ENCODE measurements around the gene TAF13. TPM values are rescaled to one million over a fixed set of nuclear protein-coding genes. Genes with fewer than 3 reads are reported as not detected.

The TAF13 gene
- total RNA-seq, 1 donor from 2014 or later, result 38.8 TPM

DNA sequence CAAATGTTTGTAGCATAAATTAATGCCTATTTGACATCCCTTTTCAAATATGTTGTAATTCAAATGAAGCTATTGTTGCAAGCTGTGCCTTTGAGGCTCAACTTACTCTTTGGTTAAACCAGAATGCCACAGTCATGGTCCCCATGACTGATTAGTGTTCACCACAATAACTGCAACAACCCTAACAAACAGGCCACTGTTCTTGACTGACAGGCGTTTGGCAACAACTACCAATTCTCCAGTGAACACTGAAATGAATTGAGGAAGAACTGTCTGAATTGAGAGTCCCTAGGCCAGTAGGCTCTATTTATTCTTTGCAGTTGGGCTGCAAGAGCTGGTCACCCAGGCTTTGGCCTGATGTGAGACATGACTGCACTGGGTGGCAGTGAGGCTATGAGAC lies 8.1 kb upstream of the TAF13 start:
- intact Hi-C loops (cut with DNase I), result no loop called here
- H3K27me3 ChIP-seq (ENCODE audit: low read depth), result no peaks in the 10 kb centered on the region
- no peak overlapping the region for H3K4me3 ChIP-seq
- H3K27ac ChIP-seq, result no peak overlapping the region
- TF ChIP-seq CTCF (IDR thresholded peaks at IDR 0.05), result no peak
- H3K9me3 ChIP-seq, result no peaks in the 10 kb centered on the region
- peaks cover 6% of the 10 kb centered on the region for H3K4me1 ChIP-seq
- DNase-seq, result no peak
- ATAC-seq, result no peak
- no peaks in the 10 kb centered on the region for H3K36me3 ChIP-seq

GRCh38 chr1:109083501-109083900 lies 7.7 kb upstream of the TAF13 start:
- intact Hi-C loops (cut with DNase I), result no loop called here
- DNase-seq (no peak), ATAC-seq (no peak)
- Histone ChIP-seq H3K27ac (no peak overlapping the region), H3K4me3 (no peak overlapping the region), H3K36me3 (no peaks in the 10 kb centered on the region), H3K9me3 (no peaks in the 10 kb centered on the region), H3K4me1 (peaks cover 5% of the 10 kb centered on the region), H3K27me3 (ENCODE audit: low read depth) (no peaks in the 10 kb centered on the region)
- TF ChIP-seq CTCF (IDR thresholded peaks at IDR 0.05), result no peak

DNA sequence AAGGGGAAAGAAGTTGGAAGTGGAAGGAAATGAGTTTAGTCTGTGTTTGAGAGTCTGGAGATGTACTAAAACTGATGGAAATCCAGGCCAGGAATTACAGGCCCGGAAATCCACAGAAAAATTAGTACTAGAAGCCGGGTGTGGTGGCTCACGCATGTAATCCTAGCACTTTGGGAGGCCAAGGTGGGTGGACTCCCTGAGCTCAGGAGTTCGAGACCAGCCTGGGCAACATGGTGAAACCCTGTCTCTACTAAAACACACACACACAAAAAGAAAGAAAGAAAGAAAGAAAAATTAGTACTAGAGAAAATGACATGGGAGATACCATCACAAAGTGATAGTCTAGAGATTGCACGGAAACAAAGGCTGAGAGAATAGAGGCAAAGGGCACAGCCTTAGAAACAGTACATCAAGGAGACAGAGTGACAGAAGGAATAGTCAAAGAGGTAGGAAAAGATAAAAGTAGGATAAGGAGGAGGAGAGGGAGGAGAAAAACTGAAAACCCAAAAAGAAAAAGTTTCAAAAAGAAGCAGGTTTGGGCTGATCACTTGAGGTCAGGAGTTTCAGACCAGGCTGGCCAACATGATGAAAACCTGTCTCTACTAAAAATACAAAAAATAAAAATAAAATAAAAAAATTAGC lies 4.8 kb upstream of the TAF13 start:
- TF ChIP-seq CTCF (IDR thresholded peaks at IDR 0.05), result no peak
- H3K4me1 ChIP-seq, result peaks cover 12% of the 10 kb centered on the region
- peak overlapping the region; percentile 65 for H3K27ac ChIP-seq
- no peaks in the 10 kb centered on the region for H3K9me3 ChIP-seq
- no peak overlapping the region for H3K4me3 ChIP-seq
- H3K27me3 ChIP-seq (ENCODE audit: low read depth), result no peaks in the 10 kb centered on the region
- intact Hi-C loops (cut with DNase I), result no loop called here
- ATAC-seq, result no peak
- H3K36me3 ChIP-seq, result no peaks in the 10 kb centered on the region
- no peak for DNase-seq

- no peak for TF ChIP-seq CTCF (IDR thresholded peaks at IDR 0.05)
- no peaks in the 10 kb centered on the region for H3K27me3 ChIP-seq (ENCODE audit: low read depth)
- H3K36me3 ChIP-seq, result no peaks in the 10 kb centered on the region
- H3K9me3 ChIP-seq, result no peaks in the 10 kb centered on the region
- ATAC-seq (no peak), DNase-seq (no peak)
- H3K4me1 ChIP-seq, result peaks cover 21% of the 10 kb centered on the region
- H3K4me3 ChIP-seq, result no peak overlapping the region
- H3K27ac ChIP-seq, result peak overlapping the region; percentile 65
- intact Hi-C loops (cut with DNase I), result no loop called here
Observed at GRCh38 chr1:109079240-109079622, 3.4 kb upstream of the TAF13 start.

DNA sequence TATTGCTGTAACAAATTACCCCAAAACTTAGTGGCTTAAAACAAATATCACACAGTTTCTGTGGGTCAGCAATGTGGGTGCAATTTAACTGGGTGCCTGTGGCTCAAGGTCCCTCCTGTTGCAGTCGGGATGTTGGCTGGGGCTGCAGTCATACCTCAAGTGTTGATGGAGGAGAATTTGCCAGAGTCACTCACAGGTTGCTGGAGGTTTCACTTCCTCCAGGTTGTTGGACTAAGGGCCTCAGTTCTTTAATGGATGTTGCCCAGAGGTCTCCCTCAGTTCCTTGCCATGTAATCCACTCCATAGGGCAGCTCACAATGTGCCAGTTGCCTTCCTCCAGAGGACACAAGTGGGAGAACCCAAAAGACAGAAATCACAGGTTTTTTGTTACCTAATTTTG lies 2.5 kb upstream of the TAF13 start:
- no peak for TF ChIP-seq CTCF (IDR thresholded peaks at IDR 0.05)
- Histone ChIP-seq H3K27me3 (ENCODE audit: low read depth) (no peaks in the 10 kb centered on the region), H3K9me3 (no peaks in the 10 kb centered on the region), H3K27ac (no peak overlapping the region), H3K4me1 (peaks cover 21% of the 10 kb centered on the region), H3K36me3 (peaks cover 4% of the 10 kb centered on the region), H3K4me3 (no peak overlapping the region)
- ATAC-seq, result no peak
- DNase-seq, result no peak
- intact Hi-C loops (cut with DNase I), result no loop called here
